GM21423 (cell line): ENCODE results near the gene RNASE4.
A peak's percentile ranks its signal among the peaks of the same experiment; 100 is the strongest.

ENCODE experiments used
- ATAC-seq: cut with Tn5 transposase; IDR thresholded peaks from one replicate; pipeline ENCODE4 v1.9.1; 2021; ENCODE audit warnings: mild to moderate bottlenecking, moderate library complexity; ENCODE audit not compliant: unreplicated experiment

The RNASE4 gene

DNA sequence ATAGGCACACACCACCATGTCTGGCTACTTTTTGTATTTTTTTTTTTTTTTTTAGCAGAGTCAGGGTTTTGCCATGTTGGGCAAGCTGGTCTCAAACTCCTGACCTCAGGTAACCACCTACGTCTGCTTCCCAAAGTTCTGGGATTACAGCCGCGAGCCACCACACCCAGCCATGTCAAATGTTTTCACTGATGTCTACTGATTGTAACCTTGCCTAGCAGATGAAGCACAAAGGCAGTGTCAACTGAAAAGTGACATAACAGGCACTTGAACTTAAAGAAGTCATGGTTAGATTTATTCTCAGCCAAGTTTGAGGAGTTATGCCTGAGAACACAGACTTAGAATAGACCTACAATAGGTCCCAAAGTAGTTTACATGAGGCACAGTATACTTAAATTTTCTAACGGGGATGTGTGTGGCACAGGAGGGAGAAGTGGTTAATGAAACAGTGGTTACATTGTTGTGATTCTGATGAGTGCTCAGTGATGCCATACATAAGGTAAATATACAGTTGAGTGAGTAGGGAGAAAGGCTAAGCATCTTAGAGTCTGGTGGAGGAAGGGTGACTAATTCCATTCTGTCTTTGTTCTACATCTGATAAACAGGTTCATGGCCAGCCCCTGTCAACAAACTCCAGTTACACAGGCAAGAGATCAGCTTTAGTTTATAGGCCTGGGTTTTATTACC, 12.6 kb upstream of the RNASE4 start:
- no peak for ATAC-seq

- ATAC-seq, result no peak
Measured at GRCh38 chr14:20675669-20676068, 8.7 kb upstream of the RNASE4 start.

GRCh38 chr14:20676072-20676471, 8.3 kb upstream of the RNASE4 start:
- no peak for ATAC-seq

- no peak for ATAC-seq
Measured at GRCh38 chr14:20679907-20680306, 4.5 kb upstream of the RNASE4 start.

- ATAC-seq, result no peak
Measured at GRCh38 chr14:20680363-20680762, 4.0 kb upstream of the RNASE4 start.

- ATAC-seq, result peak; percentile 33
Measured at GRCh38 chr14:20680843-20681347, 3.5 kb upstream of the RNASE4 start.

DNA sequence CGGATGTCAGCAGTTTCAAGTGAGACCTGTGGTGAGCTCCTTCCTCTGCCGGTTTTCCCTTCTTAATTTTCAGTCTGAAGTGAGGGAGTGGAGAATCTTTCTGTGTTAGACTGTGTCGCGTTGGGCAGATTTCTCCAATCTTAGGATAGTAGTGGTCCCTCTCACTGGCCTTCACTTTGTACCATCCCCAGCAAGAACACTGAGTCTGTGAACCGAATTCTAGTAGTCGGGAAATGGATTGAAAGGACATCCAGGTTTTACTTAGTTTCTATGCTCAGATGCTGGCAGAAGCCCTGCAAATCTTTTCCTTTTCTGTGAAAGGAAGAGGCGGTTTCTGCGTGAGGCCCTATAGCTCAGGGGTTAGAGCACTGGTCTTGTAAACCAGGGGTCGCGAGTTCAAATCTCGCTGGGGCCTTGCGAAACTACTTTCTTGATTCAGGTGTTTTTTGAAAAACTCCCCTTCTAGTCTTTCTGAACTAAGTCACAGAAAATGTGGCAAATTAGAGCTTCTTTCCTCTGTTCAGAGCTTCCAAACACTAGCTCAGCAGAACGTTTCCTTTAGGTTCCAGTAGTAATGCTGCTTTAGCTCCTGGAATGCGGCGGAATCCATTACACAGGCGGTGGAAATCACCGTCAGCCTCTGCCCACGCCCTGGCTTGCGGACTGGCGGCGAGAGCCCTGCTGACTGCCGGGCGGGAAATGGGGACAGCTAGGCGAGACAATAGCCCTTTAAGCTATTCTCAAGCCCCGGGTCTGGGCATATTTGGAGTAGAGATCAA, 2.8 kb upstream of the RNASE4 start:
- peak; percentile 17 for ATAC-seq

DNA sequence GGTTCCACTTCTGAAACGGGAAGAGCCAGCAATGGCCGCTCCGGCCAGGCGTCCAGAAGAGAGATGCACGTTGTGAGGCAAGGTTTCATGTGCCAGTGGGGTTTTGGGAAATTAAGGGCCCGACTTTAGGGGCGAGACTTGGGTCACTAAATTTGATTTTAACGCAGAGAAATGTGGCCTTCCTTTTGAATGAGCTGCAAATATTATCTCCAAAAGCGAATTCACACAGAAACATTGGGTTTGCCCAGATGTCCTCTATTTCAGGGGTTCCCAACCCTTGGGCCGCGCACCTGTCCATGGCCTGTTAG, 2.3 kb upstream of the RNASE4 start:
- no peak for ATAC-seq

DNA sequence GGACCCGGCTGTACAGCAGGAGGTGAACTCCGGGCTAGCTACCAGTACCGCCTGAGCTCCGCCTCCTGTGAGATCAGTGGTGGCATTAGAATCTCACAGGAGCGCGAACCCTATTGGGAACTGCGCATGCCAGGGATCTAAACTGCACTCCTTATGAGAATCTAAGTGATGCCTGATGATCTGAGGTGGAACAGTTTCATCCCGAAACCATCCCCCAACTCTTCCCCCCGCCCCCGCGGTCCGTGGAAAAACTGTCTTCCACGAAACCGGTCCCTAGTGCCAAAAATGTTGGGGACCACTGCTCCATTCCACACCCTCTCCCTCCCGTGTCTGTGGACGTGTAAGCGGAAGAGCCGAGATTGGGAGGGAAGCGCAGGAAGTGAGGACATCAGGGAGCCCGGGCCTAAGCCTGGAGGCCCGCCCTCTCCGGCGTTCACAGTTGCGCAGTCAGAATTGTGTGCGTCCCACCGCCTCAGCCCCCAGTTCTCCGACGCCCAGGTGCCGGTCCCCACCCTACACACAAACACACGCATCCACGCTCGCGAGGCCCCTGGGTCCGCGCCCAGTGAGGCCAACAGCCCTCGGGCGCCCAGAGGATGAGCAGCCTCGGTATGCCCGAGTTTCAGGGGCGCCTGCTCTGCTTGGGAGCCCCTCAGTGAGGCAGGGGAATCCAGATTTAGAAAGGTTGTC, 1.8 kb upstream of the RNASE4 start:
- peak; percentile 45 for ATAC-seq

- peak; percentile 24 for ATAC-seq
Measured at GRCh38 chr14:20683125-20683890, 1.1 kb upstream of the RNASE4 start.

GRCh38 chr14:20684662-20685456, 499 bp downstream of the RNASE4 start:
- no peak for ATAC-seq

- ATAC-seq, result no peak
Measured at GRCh38 chr14:20686386-20687143, 2.2 kb downstream of the RNASE4 start.

GRCh38 chr14:20687362-20688166, 3.2 kb downstream of the RNASE4 start:
- ATAC-seq, result no peak

GRCh38 chr14:20688167-20688839, 3.9 kb downstream of the RNASE4 start, which contains the start of gene ANG:
ANG (plus strand) TSS chr14:20688764; CDS start chr14:20693565, 4,801 bp downstream.
- ATAC-seq, result no peak

- ATAC-seq, result no peak
Measured at GRCh38 chr14:20690848-20691640, 6.7 kb downstream of the RNASE4 start.

DNA sequence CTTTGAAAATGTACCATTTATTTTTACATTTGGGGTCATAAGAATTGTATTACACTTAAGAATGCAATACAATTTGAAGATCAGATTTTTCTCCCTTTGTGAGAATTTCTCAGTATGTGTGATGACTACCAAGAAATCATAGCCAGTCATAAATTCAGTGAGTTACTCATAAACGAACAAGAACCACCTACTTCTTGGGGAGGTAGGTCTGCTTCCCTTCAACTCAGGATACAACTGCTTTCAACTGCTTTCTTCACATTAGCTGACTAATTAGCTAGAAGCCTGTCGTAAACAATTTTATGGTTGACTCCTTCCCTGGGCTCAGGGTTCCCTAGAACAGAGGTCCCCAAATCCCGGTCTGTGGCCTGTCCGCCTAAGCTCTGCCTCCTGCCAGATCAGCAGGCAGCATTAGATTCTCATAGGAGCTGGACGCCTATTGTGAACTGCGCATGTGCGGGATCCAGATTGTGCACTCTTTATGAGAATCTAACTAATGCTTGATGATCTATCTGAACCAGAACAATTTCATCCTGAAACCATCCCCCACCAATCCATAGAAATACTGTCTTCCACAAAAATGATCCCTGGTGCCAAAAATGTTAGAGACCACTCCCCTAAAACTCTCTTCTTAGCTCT, 7.9 kb downstream of the RNASE4 start:
- no peak for ATAC-seq

DNA sequence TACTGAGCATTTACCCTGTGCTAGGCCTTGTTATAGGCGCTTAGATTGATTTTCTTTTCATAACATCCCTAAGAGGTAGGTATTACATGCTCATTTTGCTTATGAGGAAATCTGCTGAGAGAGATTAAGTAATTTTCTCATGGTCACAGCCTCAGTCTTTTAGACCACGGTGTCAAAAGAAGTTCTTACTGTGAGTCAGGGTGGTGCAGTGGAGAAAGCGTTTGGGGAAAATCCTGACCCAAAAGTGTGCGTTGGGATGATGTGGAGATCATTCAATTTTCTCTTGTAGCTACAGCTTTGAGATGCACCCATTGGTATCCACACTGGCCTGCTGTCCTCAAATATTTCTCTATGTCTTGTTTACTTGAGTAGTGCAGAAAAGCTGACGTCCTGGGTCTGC, 12.4 kb downstream of the RNASE4 start:
- no peak for ATAC-seq
